Fibroblast of pulmonary artery (primary cell): ENCODE measurements around the gene CPT2.

Source experiments
- DNase-seq: peaks from one replicate; pipeline ENCODE4 v3.0.0-alpha.2; 2010; ENCODE audit warnings: low read depth
- H3K4me3 ChIP-seq: replicated peaks from 2 replicates; pipeline ENCODE4 v1.5.1; 2011; ENCODE audit warnings: low read depth, mild to moderate bottlenecking, control low read depth, low read length, moderate library complexity
- CTCF ChIP-seq: IDR thresholded peaks from 2 replicates; pipeline ENCODE4 v1.5.1; 2011; ENCODE audit warnings: mild to moderate bottlenecking, control low read depth, low read length, inconsistent platforms; ENCODE audit errors: missing control alignments

The CPT2 gene

GRCh38 chr1:53259932-53260331 lies 63.3 kb downstream of the CPT2 start:
- DNase-seq = no peak
- no peak overlapping the region for H3K4me3 ChIP-seq
- TF ChIP-seq CTCF = no peak

GRCh38 chr1:53260631-53261247 lies 64.1 kb downstream of the CPT2 start:
- H3K4me3 ChIP-seq = no peak overlapping the region
- TF ChIP-seq CTCF = no peak
- no peak for DNase-seq

GRCh38 chr1:53262000-53262399 lies 65.4 kb downstream of the CPT2 start:
- H3K4me3 ChIP-seq = no peak overlapping the region
- no peak for TF ChIP-seq CTCF

More at GRCh38 chr1:53262000-53262399, 65.4 kb downstream of the CPT2 start:
- no peak for DNase-seq
